GM12875 (cell line): ENCODE data around the gene TTLL3.

Experiments
- H3K4me3 ChIP-seq: one replicate; pipeline ENCODE4 v1.5.1; 2011; ENCODE audit warnings: low read depth, low read length, control low read depth
- CTCF ChIP-seq: IDR thresholded peaks from 2 replicates; pipeline ENCODE4 v1.5.1; 2011; ENCODE audit warnings: low read depth, mild to moderate bottlenecking, control low read depth, inconsistent platforms, low read length, moderate library complexity, borderline replicate concordance; ENCODE audit not compliant: insufficient read depth

TTLL3 gene

GRCh38 chr3:9884555-9885165, 74.6 kb downstream of the TTLL3 start:
- no peak for TF ChIP-seq CTCF
- H3K4me3 ChIP-seq: no peak overlapping the region
